Keratinocyte (primary cell): Measurements from ENCODE around the gene TRAF3IP3. TPM values are rescaled to one million over a fixed set of nuclear protein-coding genes. Genes with fewer than 3 reads are reported as not detected.

Source experiments
- DNase-seq: peaks from one replicate; pipeline ENCODE4 v3.0.0-alpha.2; 2011; ENCODE audit warnings: low read depth, missing footprints, low spot score
- FAIRE-seq: peaks from 2 replicates; lab custom pipeline; 2011; peaks lifted over from hg19 to GRCh38; lab: Jason Lieb, UNC
- H2AFZ ChIP-seq: 2 replicates; pipeline ENCODE4 v1.6.0; 2012; ENCODE audit warnings: low read length, control low read depth, inconsistent platforms; ENCODE audit not compliant: control insufficient read depth
- H3K27ac ChIP-seq: 2 replicates; pipeline ENCODE4 v1.5.1; 2011; ENCODE audit warnings: low read length; ENCODE audit not compliant: control insufficient read depth, insufficient read depth
- H3K27me3 ChIP-seq: 3 replicates; pipeline ENCODE4 v1.6.0; 2011; ENCODE audit warnings: low read length; ENCODE audit not compliant: control insufficient read depth, insufficient read depth; ENCODE audit errors: extremely low read depth
- H3K36me3 ChIP-seq, 2 experiments: 2 replicates in 1 of 2; 3 replicates in 1 of 2; pipeline ENCODE4 v1.5.1; 2011; ENCODE audit warnings: low read length in 2 of 2, mild to moderate bottlenecking in 1 of 2; ENCODE audit not compliant: control insufficient read depth in 2 of 2, insufficient read depth in 2 of 2; ENCODE audit errors: extremely low read depth in 1 of 2
- H3K4me1 ChIP-seq: 3 replicates; pipeline ENCODE4 v1.5.1; 2011; ENCODE audit warnings: low read length; ENCODE audit not compliant: control insufficient read depth, insufficient read depth; ENCODE audit errors: extremely low read depth
- H3K4me2 ChIP-seq: 3 replicates; pipeline ENCODE4 v1.6.0; 2011; ENCODE audit warnings: low read depth, low read length; ENCODE audit not compliant: control insufficient read depth, insufficient read depth; ENCODE audit errors: extremely low read depth
- H3K4me3 ChIP-seq, 3 experiments: fragments of 200-600 bp in 1 of 3; sonication (generic) in 1 of 3; 2 replicates in 2 of 3; 3 replicates in 1 of 3; pipeline ENCODE4 v1.5.1; 2011 to 2016; ENCODE audit warnings: low read length in 3 of 3, mild to moderate bottlenecking in 3 of 3, control low read depth in 2 of 3, inconsistent platforms in 1 of 3, low read depth in 1 of 3, mixed read lengths in 1 of 3, mixed run types in 1 of 3, moderate library complexity in 1 of 3; ENCODE audit not compliant: control insufficient read depth in 2 of 3, insufficient read depth in 2 of 3; ENCODE audit errors: extremely low read depth in 1 of 3
- H3K79me2 ChIP-seq: 2 replicates; pipeline ENCODE4 v1.6.0; 2012; ENCODE audit warnings: low read length; ENCODE audit not compliant: control insufficient read depth, insufficient read depth
- H3K9ac ChIP-seq: 3 replicates; pipeline ENCODE4 v1.6.0; 2011; ENCODE audit warnings: low read length; ENCODE audit not compliant: control insufficient read depth, insufficient read depth; ENCODE audit errors: extremely low read depth
- H3K9me1 ChIP-seq: 3 replicates; pipeline ENCODE4 v1.6.0; 2011; ENCODE audit warnings: low read length; ENCODE audit not compliant: control insufficient read depth, insufficient read depth; ENCODE audit errors: extremely low read depth
- H3K9me3 ChIP-seq: 2 replicates; pipeline ENCODE4 v1.5.1; 2012; ENCODE audit warnings: low read depth, low read length; ENCODE audit not compliant: control insufficient read depth
- H4K20me1 ChIP-seq: 3 replicates; pipeline ENCODE4 v1.6.0; 2011; ENCODE audit warnings: low read length; ENCODE audit not compliant: control insufficient read depth, insufficient read depth; ENCODE audit errors: extremely low read depth
- EZH2 ChIP-seq: IDR thresholded peaks from one replicate; pipeline ENCODE4 v1.6.1; 2012; ENCODE audit warnings: inconsistent platforms, mild to moderate bottlenecking, low read length, moderate library complexity
- dilution Hi-C: fragments of 300-500 bp; cut with MboI; formaldehyde crosslinking; loops from one replicate; pipeline ENCODE4 v1.7.0; 2020; ENCODE audit warnings: low sequenced_read_pairs; ENCODE audit not compliant: extremely low pct_ligation_motif_present
- polyA plus RNA-seq, 5 experiments: library from polyadenylated mRNA; depleted of rRNA in 3 of 5; stranded (reverse) in 3 of 5; stranded (forward) in 1 of 5; unstranded in 1 of 5; fragments of >200 nt; gene quantifications; 1 replicate in 1 of 5; 2 replicates in 3 of 5; 3 replicates in 1 of 5; pipeline versions ENCODE4 v1.2.1 to v1.2.3, GENCODE V29; 2011 to 2012; ENCODE audit warnings: missing spikeins in 2 of 5, low read depth in 1 of 5, low replicate concordance in 1 of 5
- TF ChIP-seq, protein P1 (sequence below), 3 experiments: IDR thresholded peaks in 1 of 3; conservative IDR thresholded peaks in 1 of 3; optimal IDR thresholded peaks in 1 of 3; 2 replicates in 2 of 3; 3 replicates in 1 of 3; pipeline versions ENCODE3 to v1.5.1; 2011; ENCODE audit warnings: low read length in 3 of 3, mild to moderate bottlenecking in 3 of 3, moderate library complexity in 2 of 3, control low read depth in 1 of 3, inconsistent platforms in 1 of 3; ENCODE audit not compliant: insufficient read depth in 2 of 3; ENCODE audit errors: extremely low read depth in 1 of 3

The TRAF3IP3 gene
- polyA plus RNA-seq, 1 donor (not counting 4 experiments of a cell fraction or from before 2014, with no cell fraction given) = 0.16 TPM

DNA sequence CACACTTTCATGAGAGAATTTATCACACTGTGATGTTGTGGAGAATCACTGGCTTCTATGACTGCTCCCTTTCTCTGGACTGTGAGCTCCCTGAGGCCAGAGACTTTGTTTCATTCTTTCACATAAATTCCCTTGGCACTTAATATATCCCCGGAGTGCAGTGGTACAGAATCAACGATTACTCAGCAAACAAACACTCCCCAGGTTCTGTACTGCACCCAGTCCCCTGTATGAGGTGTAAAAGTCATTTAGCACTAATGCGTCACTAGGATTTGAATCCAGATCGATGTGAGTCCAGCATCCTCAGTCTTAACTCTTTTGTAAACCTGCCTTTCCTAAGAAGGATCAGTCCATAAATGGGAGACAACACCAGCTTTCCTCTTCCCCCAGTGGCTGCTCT lies 65.1 kb downstream of the TRAF3IP3 start:
- Histone ChIP-seq H3K9ac (no peak overlapping the region), H3K9me3 (no peaks in the 10 kb centered on the region), H3K4me2 (no peak overlapping the region), H3K36me3 (no peaks in the 10 kb centered on the region), H3K4me3 (no peak overlapping the region), H4K20me1 (no peaks in the 10 kb centered on the region), H3K27me3 (no peaks in the 10 kb centered on the region), H3K4me1 (peaks cover 55% of the 10 kb centered on the region), H2AFZ (no peak overlapping the region), H3K79me2 (no peaks in the 10 kb centered on the region), H3K9me1 (no peaks in the 10 kb centered on the region), H3K27ac (peak overlapping the region; percentile 29)
- no peak for TF ChIP-seq EZH2
- TF ChIP-seq, protein P1, sequence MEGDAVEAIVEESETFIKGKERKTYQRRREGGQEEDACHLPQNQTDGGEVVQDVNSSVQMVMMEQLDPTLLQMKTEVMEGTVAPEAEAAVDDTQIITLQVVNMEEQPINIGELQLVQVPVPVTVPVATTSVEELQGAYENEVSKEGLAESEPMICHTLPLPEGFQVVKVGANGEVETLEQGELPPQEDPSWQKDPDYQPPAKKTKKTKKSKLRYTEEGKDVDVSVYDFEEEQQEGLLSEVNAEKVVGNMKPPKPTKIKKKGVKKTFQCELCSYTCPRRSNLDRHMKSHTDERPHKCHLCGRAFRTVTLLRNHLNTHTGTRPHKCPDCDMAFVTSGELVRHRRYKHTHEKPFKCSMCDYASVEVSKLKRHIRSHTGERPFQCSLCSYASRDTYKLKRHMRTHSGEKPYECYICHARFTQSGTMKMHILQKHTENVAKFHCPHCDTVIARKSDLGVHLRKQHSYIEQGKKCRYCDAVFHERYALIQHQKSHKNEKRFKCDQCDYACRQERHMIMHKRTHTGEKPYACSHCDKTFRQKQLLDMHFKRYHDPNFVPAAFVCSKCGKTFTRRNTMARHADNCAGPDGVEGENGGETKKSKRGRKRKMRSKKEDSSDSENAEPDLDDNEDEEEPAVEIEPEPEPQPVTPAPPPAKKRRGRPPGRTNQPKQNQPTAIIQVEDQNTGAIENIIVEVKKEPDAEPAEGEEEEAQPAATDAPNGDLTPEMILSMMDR (optimal IDR thresholded peaks at IDR 0.05 in 1 of 3, IDR thresholded peaks at IDR 0.05 in 1 of 3, conservative IDR thresholded peaks at IDR 0.05 in 1 of 3; ENCODE audit: extremely low read depth in 1 of 3, insufficient read depth in 2 of 3, low read length in 3 of 3) = no peak
- no peak for DNase-seq
- dilution Hi-C loops = no loop called here
- no peak for FAIRE-seq

DNA sequence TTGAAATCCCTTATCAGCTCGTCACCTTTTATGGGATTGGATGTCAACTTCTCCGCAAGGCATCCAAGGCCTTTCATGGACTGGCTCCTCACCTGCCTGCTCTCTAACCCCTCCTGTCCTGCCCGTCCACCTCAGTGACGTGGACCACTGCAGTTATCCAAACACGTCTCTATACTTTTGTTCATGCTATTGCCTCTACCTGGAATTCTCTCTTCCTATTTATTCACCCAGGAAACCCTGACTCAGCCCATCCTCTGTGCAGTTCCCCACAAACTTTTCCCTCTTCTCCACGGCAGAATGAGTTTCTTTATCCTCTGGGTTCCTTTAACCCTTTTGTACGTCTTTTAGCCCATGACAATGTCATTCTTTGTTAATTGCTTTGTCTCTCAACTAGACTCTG lies 66.9 kb downstream of the TRAF3IP3 start:
- Histone ChIP-seq H3K4me3 (peak overlapping the region in 2 of 3 experiments; percentile 46 to 60), H3K27ac (peak overlapping the region; percentile 92), H3K27me3 (no peaks in the 10 kb centered on the region), H3K9ac (peak overlapping the region; percentile 93), H4K20me1 (no peaks in the 10 kb centered on the region), H3K4me2 (peak overlapping the region; percentile 88), H3K4me1 (peaks cover 56% of the 10 kb centered on the region), H2AFZ (peak overlapping the region; percentile 38), H3K36me3 (no peaks in the 10 kb centered on the region), H3K9me1 (no peaks in the 10 kb centered on the region), H3K79me2 (peaks cover 2% of the 10 kb centered on the region), H3K9me3 (no peaks in the 10 kb centered on the region)
- dilution Hi-C loops = no loop called here
- no peak for FAIRE-seq
- TF ChIP-seq, protein P1 (optimal IDR thresholded peaks at IDR 0.05 in 1 of 3, IDR thresholded peaks at IDR 0.05 in 1 of 3, conservative IDR thresholded peaks at IDR 0.05 in 1 of 3; ENCODE audit: extremely low read depth in 1 of 3, insufficient read depth in 2 of 3, low read length in 3 of 3) = no peak
- TF ChIP-seq EZH2 = no peak
- DNase-seq = no peak
